Glutamatergic neuron (in vitro differentiated cells): ENCODE results near the gene EIF4B. TPM values are rescaled to one million over a fixed set of nuclear protein-coding genes. Genes with fewer than 3 reads are reported as not detected.
"Not testable (repeated sequence)": the region's sequence is repeated elsewhere in the genome, so short reads cannot be mapped to it uniquely, and the experiment has no call there.

Source experiments
- DNase-seq: peaks from one replicate; pipeline ENCODE4 v3.0.0; 2022
- H3K27ac Mint-ChIP-seq: one replicate; pipeline ENCODE4 v1.8.0; 2020; ENCODE audit warnings: mild to moderate bottlenecking, mixed read lengths, inconsistent platforms; ENCODE audit not compliant: unreplicated experiment
- H3K27me3 Mint-ChIP-seq: one replicate; pipeline ENCODE4 v1.8.0; 2020; ENCODE audit warnings: mild to moderate bottlenecking, moderate library complexity, mixed read lengths, inconsistent platforms; ENCODE audit not compliant: unreplicated experiment
- H3K36me3 Mint-ChIP-seq: one replicate; pipeline ENCODE4 v1.8.0; 2020; ENCODE audit warnings: mild to moderate bottlenecking, mixed read lengths, inconsistent platforms; ENCODE audit not compliant: unreplicated experiment
- H3K4me1 Mint-ChIP-seq: one replicate; pipeline ENCODE4 v1.8.0; 2020; ENCODE audit warnings: mild to moderate bottlenecking, low read depth, mixed read lengths, inconsistent platforms; ENCODE audit not compliant: unreplicated experiment
- H3K4me3 Mint-ChIP-seq: one replicate; pipeline ENCODE4 v1.8.0; 2020; ENCODE audit warnings: mild to moderate bottlenecking, mixed read lengths, inconsistent platforms; ENCODE audit not compliant: unreplicated experiment
- H3K9me3 Mint-ChIP-seq: one replicate; pipeline ENCODE4 v1.8.0; 2020; ENCODE audit warnings: mild to moderate bottlenecking, moderate library complexity, mixed read lengths, inconsistent platforms; ENCODE audit not compliant: unreplicated experiment
- total RNA-seq: library from RNA; stranded (reverse); fragmentation: NEBNext Ultra II Directional; extraction: Animal tissue kit (Norgen Biotek cat#: 25700); gene quantifications from one replicate; pipeline ENCODE4 v1.2.1, GENCODE V29; 2021; ENCODE audit not compliant: unreplicated experiment
- TF ChIP-seq, protein P1 (sequence below): fragments of 200-600 bp; sonication (generic); IDR thresholded peaks from one replicate; pipeline ENCODE4 v1.5.0; 2021; ENCODE audit not compliant: partially characterized antibody, unreplicated experiment

EIF4B gene
- total RNA-seq, 1 donor from 2014 or later: 283 TPM

DNA sequence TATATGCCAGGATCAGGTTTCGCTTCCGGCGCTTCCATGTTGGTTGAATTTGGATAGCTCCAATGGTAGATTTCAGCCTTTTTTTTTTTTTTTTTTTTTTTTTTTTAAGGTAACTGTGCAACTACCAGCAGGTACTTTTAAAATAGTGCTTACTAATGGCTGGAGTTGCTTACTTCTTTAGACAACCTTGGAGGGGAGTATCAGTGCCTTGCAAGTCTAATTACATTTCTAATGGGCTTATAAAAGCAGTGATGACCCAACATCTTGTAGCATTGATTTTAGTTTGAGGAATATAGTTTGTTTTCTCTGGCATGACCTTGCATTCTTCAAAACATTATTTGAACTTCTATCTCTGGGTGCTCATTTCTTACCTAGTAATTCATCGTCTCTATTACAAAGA lies 1.1 kb downstream of the EIF4B start:
- H3K4me1 Mint-ChIP-seq: peaks cover 8% of the 10 kb centered on the region

DNA sequence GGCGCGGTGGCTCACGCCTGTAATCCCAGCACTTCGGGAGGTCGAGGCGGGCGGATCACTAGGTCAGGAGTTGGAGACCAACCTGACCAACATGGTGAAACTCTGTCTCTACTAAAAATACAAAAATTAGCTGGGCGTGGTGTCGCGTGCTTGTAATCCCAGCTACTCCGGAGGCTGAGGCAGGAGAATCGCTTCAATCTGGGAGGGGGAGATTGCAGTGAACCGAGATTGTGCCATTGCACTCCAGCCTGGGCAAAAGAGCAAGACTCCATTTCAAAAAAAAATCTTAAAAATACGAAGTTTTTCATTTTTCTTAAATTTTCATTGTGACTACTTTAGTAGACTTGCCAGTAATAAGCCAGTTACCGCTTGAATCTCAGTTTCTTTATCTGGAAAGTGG lies 2.5 kb downstream of the EIF4B start:
- H3K27ac Mint-ChIP-seq, DNase-seq, H3K4me1 Mint-ChIP-seq, H3K36me3 Mint-ChIP-seq: not testable (repeated sequence)
- Mint-ChIP-seq H3K27me3 (peaks cover 12% of the 10 kb centered on the region), H3K9me3 (peaks cover 11% of the 10 kb centered on the region), H3K4me3 (peak overlapping the region; percentile 98)

More for the DNA sequence above, 1.1 kb downstream of the EIF4B start:
- Mint-ChIP-seq H3K36me3 (no peaks in the 10 kb centered on the region), H3K27me3 (peaks cover 12% of the 10 kb centered on the region), H3K9me3 (peaks cover 11% of the 10 kb centered on the region), H3K4me3 (peak overlapping the region; percentile 98), H3K27ac (peak overlapping the region; percentile 99)
- TF ChIP-seq, protein P1, sequence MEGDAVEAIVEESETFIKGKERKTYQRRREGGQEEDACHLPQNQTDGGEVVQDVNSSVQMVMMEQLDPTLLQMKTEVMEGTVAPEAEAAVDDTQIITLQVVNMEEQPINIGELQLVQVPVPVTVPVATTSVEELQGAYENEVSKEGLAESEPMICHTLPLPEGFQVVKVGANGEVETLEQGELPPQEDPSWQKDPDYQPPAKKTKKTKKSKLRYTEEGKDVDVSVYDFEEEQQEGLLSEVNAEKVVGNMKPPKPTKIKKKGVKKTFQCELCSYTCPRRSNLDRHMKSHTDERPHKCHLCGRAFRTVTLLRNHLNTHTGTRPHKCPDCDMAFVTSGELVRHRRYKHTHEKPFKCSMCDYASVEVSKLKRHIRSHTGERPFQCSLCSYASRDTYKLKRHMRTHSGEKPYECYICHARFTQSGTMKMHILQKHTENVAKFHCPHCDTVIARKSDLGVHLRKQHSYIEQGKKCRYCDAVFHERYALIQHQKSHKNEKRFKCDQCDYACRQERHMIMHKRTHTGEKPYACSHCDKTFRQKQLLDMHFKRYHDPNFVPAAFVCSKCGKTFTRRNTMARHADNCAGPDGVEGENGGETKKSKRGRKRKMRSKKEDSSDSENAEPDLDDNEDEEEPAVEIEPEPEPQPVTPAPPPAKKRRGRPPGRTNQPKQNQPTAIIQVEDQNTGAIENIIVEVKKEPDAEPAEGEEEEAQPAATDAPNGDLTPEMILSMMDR: no peak
- no peak for DNase-seq

DNA sequence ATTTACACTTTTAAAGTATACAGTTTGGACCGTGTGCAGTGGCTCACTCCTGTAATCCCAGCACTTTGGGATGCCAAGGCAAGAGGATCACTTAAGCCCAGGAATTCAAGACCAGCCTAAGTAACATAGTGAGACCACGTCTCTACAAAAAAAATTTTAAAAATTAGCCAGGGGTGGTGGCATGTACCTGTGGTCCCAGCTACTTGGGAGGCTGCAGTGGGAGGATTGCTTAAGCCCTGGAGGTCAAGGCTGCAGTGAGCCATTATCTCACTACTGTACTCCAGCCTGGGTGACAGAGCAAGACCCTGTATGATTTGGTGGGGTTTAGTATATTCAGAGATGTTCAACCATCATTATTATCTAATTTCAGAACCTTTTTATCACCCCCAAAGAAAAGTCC lies 4.7 kb downstream of the EIF4B start:
- H3K4me1 Mint-ChIP-seq: peaks cover 5% of the 10 kb centered on the region
- peaks cover 9% of the 10 kb centered on the region for H3K27me3 Mint-ChIP-seq
- peaks cover 10% of the 10 kb centered on the region for H3K9me3 Mint-ChIP-seq
- TF ChIP-seq, protein P1: no peak
- no peaks in the 10 kb centered on the region for H3K36me3 Mint-ChIP-seq
- H3K27ac Mint-ChIP-seq: no peak overlapping the region
- H3K4me3 Mint-ChIP-seq: no peak overlapping the region
- no peak for DNase-seq

DNA sequence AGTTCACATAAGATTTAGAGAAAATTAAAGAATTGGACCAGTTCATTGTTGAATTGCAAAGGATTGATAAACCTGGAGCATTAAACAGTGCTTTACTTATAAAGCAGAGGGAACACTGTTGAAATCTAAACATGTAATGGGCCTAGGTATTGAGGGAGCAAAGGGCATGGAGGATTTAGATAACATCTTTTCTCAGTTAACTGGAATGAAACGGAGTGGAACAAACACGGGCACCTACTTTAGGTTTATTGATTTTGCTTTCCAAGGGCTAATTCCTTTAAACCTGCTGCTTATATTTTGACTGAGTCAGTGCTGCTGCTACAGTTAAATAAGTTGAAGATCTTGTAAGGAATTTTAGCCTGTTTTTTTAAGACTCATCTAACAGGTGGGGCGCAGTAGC lies 5.6 kb downstream of the EIF4B start:
- no peaks in the 10 kb centered on the region for H3K36me3 Mint-ChIP-seq
- no peak for DNase-seq
- TF ChIP-seq, protein P1: no peak

DNA sequence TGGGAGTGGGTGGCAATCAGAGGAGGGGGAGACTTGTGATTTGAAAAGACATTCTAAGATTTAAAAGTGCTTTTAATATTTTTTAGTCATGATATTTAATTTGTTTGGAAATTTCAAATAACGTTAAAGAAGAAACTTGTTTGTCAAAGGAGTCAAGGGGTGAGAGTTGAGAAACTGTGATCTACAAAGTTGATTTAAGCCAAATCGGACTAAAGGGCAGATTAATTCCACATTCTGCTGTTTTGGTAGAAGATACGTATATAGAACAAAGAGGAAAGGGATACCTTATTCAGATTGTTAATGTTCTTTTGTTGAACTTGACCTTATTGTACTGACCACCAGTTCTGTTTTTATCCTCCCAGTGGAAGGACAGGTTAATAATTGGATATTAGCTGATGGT lies 6.7 kb downstream of the EIF4B start:
- no peak for DNase-seq
- TF ChIP-seq, protein P1: no peak
- Mint-ChIP-seq H3K36me3 (no peaks in the 10 kb centered on the region), H3K4me1 (peaks cover 1% of the 10 kb centered on the region), H3K27me3 (no peaks in the 10 kb centered on the region), H3K4me3 (no peak overlapping the region), H3K9me3 (no peaks in the 10 kb centered on the region), H3K27ac (no peak overlapping the region)

More for the DNA sequence above, 5.6 kb downstream of the EIF4B start:
- H3K4me3 Mint-ChIP-seq: no peak overlapping the region
- H3K9me3 Mint-ChIP-seq: peaks cover 6% of the 10 kb centered on the region
- H3K27ac Mint-ChIP-seq: no peak overlapping the region
- peaks cover 3% of the 10 kb centered on the region for H3K27me3 Mint-ChIP-seq
- peaks cover 5% of the 10 kb centered on the region for H3K4me1 Mint-ChIP-seq

DNA sequence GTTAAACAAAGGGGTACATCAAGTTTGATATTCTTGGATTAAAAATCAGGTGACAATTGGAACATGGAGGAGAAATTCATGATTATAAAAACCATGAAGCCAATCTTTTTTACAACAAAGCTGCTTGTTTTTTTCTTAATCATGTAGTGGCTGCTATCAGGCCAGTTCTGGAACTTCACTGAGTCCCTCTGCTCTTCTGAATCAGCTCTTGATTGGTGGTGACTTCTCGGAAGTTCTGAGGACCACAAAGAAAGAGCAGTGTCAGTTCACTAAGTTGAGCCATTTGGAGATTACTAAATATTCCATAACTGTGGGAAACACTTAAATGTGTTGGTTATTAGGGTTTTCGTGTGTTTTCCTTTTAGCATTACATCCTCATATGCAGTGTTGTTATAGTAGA lies 8.5 kb downstream of the EIF4B start:
- Mint-ChIP-seq H3K36me3 (no peaks in the 10 kb centered on the region), H3K27ac (no peak overlapping the region), H3K9me3 (no peaks in the 10 kb centered on the region), H3K4me3 (no peak overlapping the region), H3K27me3 (no peaks in the 10 kb centered on the region), H3K4me1 (no peaks in the 10 kb centered on the region)
- TF ChIP-seq, protein P1: no peak
- no peak for DNase-seq
